GM19328 (cell line): ENCODE measurements around the gene AFDN.

Source experiments
- ATAC-seq: cut with Tn5 transposase; IDR thresholded peaks from one replicate; pipeline ENCODE4 v1.9.1; 2021; ENCODE audit warnings: mild to moderate bottlenecking, moderate library complexity; ENCODE audit not compliant: unreplicated experiment

AFDN gene

GRCh38 chr6:167817016-167817415 is 9.7 kb upstream of the AFDN start:
- no peak for ATAC-seq

- no peak for ATAC-seq
Observed at GRCh38 chr6:167817729-167818128, 9.0 kb upstream of the AFDN start.

GRCh38 chr6:167819576-167819975 is 7.1 kb upstream of the AFDN start:
- no peak for ATAC-seq

- no peak for ATAC-seq
Observed at GRCh38 chr6:167820681-167821080, 6.0 kb upstream of the AFDN start.

- ATAC-seq: no peak
Observed at GRCh38 chr6:167824591-167825331, 1.9 kb upstream of the AFDN start.

- no peak for ATAC-seq
Observed at GRCh38 chr6:167825332-167826229, 1.1 kb upstream of the AFDN start.

- ATAC-seq: peak; percentile 64
Observed at GRCh38 chr6:167826230-167826895, 348 bp upstream of the AFDN start.

GRCh38 chr6:167827583-167828324 is 1.0 kb downstream of the AFDN start:
- peak; percentile 30 for ATAC-seq

- no peak for ATAC-seq
Observed at GRCh38 chr6:167828325-167828956, 1.7 kb downstream of the AFDN start.

- no peak for ATAC-seq
Observed at GRCh38 chr6:167829513-167829912, 2.8 kb downstream of the AFDN start.

- no peak for ATAC-seq
Observed at GRCh38 chr6:167831281-167831828, 4.6 kb downstream of the AFDN start.

GRCh38 chr6:167832497-167833395 is 6.0 kb downstream of the AFDN start:
- no peak for ATAC-seq

- no peak for ATAC-seq
Observed at GRCh38 chr6:167833396-167833763, 6.7 kb downstream of the AFDN start.

GRCh38 chr6:167835260-167835659 is 8.5 kb downstream of the AFDN start:
- no peak for ATAC-seq

- ATAC-seq: no peak
Observed at GRCh38 chr6:167836721-167837120, 10.0 kb downstream of the AFDN start.

GRCh38 chr6:167838207-167838748 is 11.6 kb downstream of the AFDN start:
- ATAC-seq: no peak

- no peak for ATAC-seq
Observed at GRCh38 chr6:167839343-167839742, 12.6 kb downstream of the AFDN start.

- ATAC-seq: no peak
Observed at GRCh38 chr6:167839755-167840154, 13.0 kb downstream of the AFDN start.

GRCh38 chr6:167840160-167840525 is 13.4 kb downstream of the AFDN start:
- ATAC-seq: no peak
